H9 (cell line): ENCODE results near the gene CPO. TPM values are rescaled to one million over a fixed set of nuclear protein-coding genes. Genes with fewer than 3 reads are reported as not detected.

Source experiments
- DNase-seq: peaks from one replicate; pipeline ENCODE4 v3.0.0-alpha.2; 2017
- H2AFZ ChIP-seq: one replicate; pipeline ENCODE4 v1.6.1; 2013; ENCODE audit warnings: mild to moderate bottlenecking, low read length, control low read depth, moderate library complexity
- H2AK5ac ChIP-seq: 2 replicates; pipeline ENCODE4 v1.6.1; 2013; ENCODE audit warnings: low read length, control low read depth, mixed read lengths; ENCODE audit not compliant: insufficient read length
- H2BK120ac ChIP-seq: one replicate; pipeline ENCODE4 v1.6.1; 2013; ENCODE audit warnings: low read depth, mild to moderate bottlenecking, low read length, control low read depth, inconsistent platforms; ENCODE audit not compliant: poor library complexity, severe bottlenecking
- H2BK12ac ChIP-seq: 2 replicates; pipeline ENCODE4 v1.6.1; 2013; ENCODE audit warnings: low read length, control low read depth, mixed read lengths, low read depth; ENCODE audit not compliant: insufficient read length
- H2BK15ac ChIP-seq: 2 replicates; pipeline ENCODE4 v1.6.1; 2013; ENCODE audit warnings: low read depth, low read length, control low read depth
- H2BK20ac ChIP-seq: one replicate; pipeline ENCODE4 v1.6.1; 2013; ENCODE audit warnings: low read depth, mild to moderate bottlenecking, low read length, control low read depth, inconsistent platforms; ENCODE audit not compliant: poor library complexity, severe bottlenecking
- H2BK5ac ChIP-seq: 2 replicates; pipeline ENCODE4 v1.6.1; 2013; ENCODE audit warnings: low read length, control low read depth, mixed read lengths; ENCODE audit not compliant: insufficient read length
- H3K14ac ChIP-seq: 2 replicates; pipeline ENCODE4 v1.6.1; 2013; ENCODE audit warnings: low read length, control low read depth; ENCODE audit not compliant: insufficient read depth
- H3K18ac ChIP-seq: 2 replicates; pipeline ENCODE4 v1.6.1; 2013; ENCODE audit warnings: low read depth, mild to moderate bottlenecking, mixed read lengths, low read length, control low read depth; ENCODE audit not compliant: insufficient read length
- H3K23ac ChIP-seq: 2 replicates; pipeline ENCODE4 v1.6.1; 2013; ENCODE audit warnings: low read length, control low read depth, mixed read lengths, low read depth; ENCODE audit not compliant: insufficient read length
- H3K23me2 ChIP-seq: 2 replicates; pipeline ENCODE4 v1.6.1; 2013; ENCODE audit warnings: low read depth, mild to moderate bottlenecking, mixed read lengths, low read length, control low read depth; ENCODE audit not compliant: insufficient read length, poor library complexity, severe bottlenecking
- H3K27ac ChIP-seq: 2 replicates; pipeline ENCODE4 v1.5.1; 2013; ENCODE audit warnings: low read length, control low read depth, mixed read lengths, low read depth; ENCODE audit not compliant: insufficient read length
- H3K27me3 ChIP-seq: 2 replicates; pipeline ENCODE4 v1.6.1; 2013; ENCODE audit warnings: low read length, control low read depth, inconsistent platforms; ENCODE audit not compliant: insufficient read depth
- H3K4ac ChIP-seq: 2 replicates; pipeline ENCODE4 v1.6.1; 2013; ENCODE audit warnings: low read depth, mild to moderate bottlenecking, control low read depth, inconsistent platforms, low read length, moderate library complexity
- H3K4me1 ChIP-seq: 2 replicates; pipeline ENCODE4 v1.6.1; 2013; ENCODE audit warnings: low read length, control low read depth, inconsistent platforms; ENCODE audit not compliant: insufficient read depth
- H3K4me2 ChIP-seq: 2 replicates; pipeline ENCODE4 v1.6.1; 2013; ENCODE audit warnings: low read length, control low read depth, mixed read lengths; ENCODE audit not compliant: insufficient read length, insufficient read depth
- H3K56ac ChIP-seq: 2 replicates; pipeline ENCODE4 v1.6.1; 2013; ENCODE audit warnings: low read depth, mild to moderate bottlenecking, mixed read lengths, low read length, control low read depth; ENCODE audit not compliant: insufficient read length
- H3K79me1 ChIP-seq: 2 replicates; pipeline ENCODE4 v1.6.1; 2013; ENCODE audit warnings: low read depth, mild to moderate bottlenecking, moderate library complexity, low read length, control low read depth, inconsistent platforms; ENCODE audit not compliant: insufficient read depth, poor library complexity, severe bottlenecking
- H3K79me2 ChIP-seq: 2 replicates; pipeline ENCODE4 v1.6.1; 2013; ENCODE audit warnings: low read length, control low read depth, inconsistent platforms; ENCODE audit not compliant: insufficient read depth
- H3K9ac ChIP-seq: 2 replicates; pipeline ENCODE4 v1.6.1; 2013; ENCODE audit warnings: low read length, control low read depth, mixed read lengths; ENCODE audit not compliant: insufficient read length; ENCODE audit errors: extremely low read depth
- H3K9me3 ChIP-seq: one replicate; pipeline ENCODE4 v1.6.1; 2013; ENCODE audit warnings: low read depth, low read length, inconsistent platforms; ENCODE audit not compliant: control insufficient read depth
- H3T11ph ChIP-seq: one replicate; pipeline ENCODE4 v1.6.1; 2013; ENCODE audit warnings: mild to moderate bottlenecking, low read length, control low read depth, inconsistent platforms
- H4K20me1 ChIP-seq: one replicate; pipeline ENCODE4 v1.6.1; 2013; ENCODE audit not compliant: control insufficient read depth, insufficient read length, insufficient read depth
- H4K5ac ChIP-seq: 2 replicates; pipeline ENCODE4 v1.6.1; 2013; ENCODE audit warnings: low read depth, mild to moderate bottlenecking, mixed read lengths, low read length, control low read depth; ENCODE audit not compliant: insufficient read length
- H4K8ac ChIP-seq: replicated peaks from 2 replicates; pipeline ENCODE4 v1.6.1; 2013; ENCODE audit warnings: low read length, control low read depth, mixed read lengths, low read depth; ENCODE audit not compliant: insufficient read length
- H4K91ac ChIP-seq: 2 replicates; pipeline ENCODE4 v1.6.1; 2013; ENCODE audit warnings: low read depth, mild to moderate bottlenecking, moderate library complexity, mixed read lengths, low read length, control low read depth; ENCODE audit not compliant: insufficient read length
- H3K27ac Mint-ChIP-seq, 3 experiments: 2 replicates in 2 of 3; 3 replicates in 1 of 3; pipeline ENCODE4 v1.8.0; 2020 to 2021; ENCODE audit warnings: mixed read lengths in 3 of 3, mild to moderate bottlenecking in 1 of 3, moderate library complexity in 1 of 3
- H3K27me3 Mint-ChIP-seq: 2 replicates; pipeline ENCODE4 v1.8.0; 2021; ENCODE audit warnings: low read depth, mild to moderate bottlenecking, moderate library complexity, mixed read lengths
- H3K36me3 Mint-ChIP-seq, 3 experiments: 2 replicates in 2 of 3; 3 replicates in 1 of 3; pipeline ENCODE4 v1.8.0; 2020 to 2021; ENCODE audit warnings: low read depth in 3 of 3, mixed read lengths in 3 of 3; ENCODE audit not compliant: insufficient read depth in 1 of 3
- H3K4me1 Mint-ChIP-seq, 2 experiments: 2 replicates each; pipeline ENCODE4 v1.8.0; 2020; ENCODE audit warnings: mixed read lengths in 2 of 2
- H3K4me3 Mint-ChIP-seq, 2 experiments: 2 replicates in 1 of 2; 3 replicates in 1 of 2; pipeline ENCODE4 v1.8.0; 2020 to 2021; ENCODE audit warnings: mild to moderate bottlenecking in 2 of 2, mixed read lengths in 2 of 2, moderate library complexity in 1 of 2
- H3K9me3 Mint-ChIP-seq, 2 experiments: 2 replicates in 1 of 2; 3 replicates in 1 of 2; pipeline ENCODE4 v1.8.0; 2020; ENCODE audit warnings: mild to moderate bottlenecking in 2 of 2, mixed read lengths in 2 of 2, moderate library complexity in 1 of 2
- CTCF ChIP-seq: fragments of 200-600 bp; sonication (generic); conservative IDR thresholded peaks from 3 replicates; pipeline ENCODE4 v1.8.0; 2021; ENCODE audit warnings: antibody characterized with exemption, mild to moderate bottlenecking
- total RNA-seq: library from RNA; stranded (reverse); gene quantifications from 2 replicates; pipeline ENCODE4 v1.2.1, GENCODE V29; 2021

The CPO gene
- total RNA-seq, 1 experiment from 2014 or later: 0.68 TPM

- peaks cover 2% of the 10 kb centered on the region; the same call in 1 of the 2 replicates for H3K27me3 ChIP-seq
- Mint-ChIP-seq H3K27ac (no peak overlapping the region), H3K4me1 (no peaks in the 10 kb centered on the region), H3K36me3 (peaks cover 18 to 57% (median 25%) of the 10 kb centered on the region in 3 experiments; a peak in 6 of 7 replicates), H3K4me3 (no peak overlapping the region), H3K9me3 (peaks cover 45 to 47% of the 10 kb centered on the region in 2 experiments), H3K27me3 (no peaks in the 10 kb centered on the region)
- no peak overlapping the region for H4K8ac ChIP-seq
- no peak overlapping the region for H3K23ac ChIP-seq
- no peak overlapping the region for H3K9ac ChIP-seq
- no peaks in the 10 kb centered on the region for H3K9me3 ChIP-seq
- H3K14ac ChIP-seq: no peak overlapping the region
- no peak overlapping the region for H2BK12ac ChIP-seq
- no peak overlapping the region for H2BK20ac ChIP-seq
- H2AK5ac ChIP-seq: no peak overlapping the region
- no peak overlapping the region for H3K4ac ChIP-seq
- no peak overlapping the region for H2BK5ac ChIP-seq
- H3K79me2 ChIP-seq: no peaks in the 10 kb centered on the region
- no peak overlapping the region for H3K56ac ChIP-seq
- no peak overlapping the region for H2BK15ac ChIP-seq
- no peak for DNase-seq
- H2AFZ ChIP-seq: no peak overlapping the region
- H4K91ac ChIP-seq: no peak overlapping the region
- no peak overlapping the region for H3K4me2 ChIP-seq
- H3K4me1 ChIP-seq: no peaks in the 10 kb centered on the region
- no peak for TF ChIP-seq CTCF
- no peak overlapping the region for H3K27ac ChIP-seq
- H3K23me2 ChIP-seq: no peaks in the 10 kb centered on the region
- no peaks in the 10 kb centered on the region for H3K79me1 ChIP-seq
- H2BK120ac ChIP-seq: no peak overlapping the region
- no peak overlapping the region for H3T11ph ChIP-seq
- no peaks in the 10 kb centered on the region for H4K20me1 ChIP-seq
- no peak overlapping the region for H3K18ac ChIP-seq
- H4K5ac ChIP-seq: no peak overlapping the region
Measured at GRCh38 chr2:206996556-206997065, 57.3 kb downstream of the CPO start.
